Measurements from ENCODE around the gene PITPNB.

PITPNB gene

DNA sequence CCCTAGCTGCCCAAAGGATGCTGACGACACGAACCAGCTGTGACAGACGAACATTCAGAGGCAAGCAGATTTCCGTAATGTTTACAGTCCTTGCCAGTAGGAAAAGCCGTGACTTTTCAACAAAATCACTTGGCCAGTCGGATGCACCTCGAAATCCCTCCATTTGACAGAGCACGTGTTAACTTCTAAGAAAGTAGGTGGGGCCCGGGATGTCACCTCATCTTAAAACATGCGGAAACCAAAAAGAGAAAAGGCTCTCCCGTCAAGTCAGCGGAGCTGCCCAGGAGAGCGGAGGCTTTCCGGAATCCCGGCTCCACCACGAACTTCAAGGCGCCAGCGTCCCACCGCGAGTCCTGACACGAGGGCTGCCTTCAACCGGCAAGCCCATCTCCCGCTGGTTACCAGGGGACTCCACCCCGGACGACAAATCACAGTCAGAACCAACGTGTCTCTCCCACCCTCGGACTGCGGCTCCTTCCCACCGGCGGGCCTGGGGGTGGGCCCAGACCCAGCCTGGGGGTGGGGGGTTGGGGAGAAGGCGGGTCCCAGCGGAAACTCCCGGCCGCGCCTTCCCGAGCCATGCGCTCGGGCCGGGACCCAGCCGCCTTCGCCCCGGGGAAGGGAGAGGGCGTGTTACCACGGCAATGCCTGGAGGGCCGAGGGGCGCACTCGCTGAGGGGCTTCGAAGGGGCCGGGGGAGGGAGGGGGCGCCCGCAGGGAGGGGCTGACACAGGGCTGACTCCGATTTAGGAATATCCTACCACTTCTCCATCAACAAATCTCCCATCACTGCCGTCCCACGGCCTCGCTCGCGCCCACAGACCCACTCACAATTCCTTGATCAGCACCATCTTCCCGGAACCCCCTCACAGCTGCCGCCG is 475 bp downstream of the PITPNB start:
- Histone ChIP-seq H3K9me3 (ENCODE audit: insufficient read depth, low read depth, low read length) (no peaks in the 10 kb centered on the region), H3K27ac (ENCODE audit: low read length) (no peak overlapping the region), H3K27me3 (ENCODE audit: insufficient read depth, low read length) (no peaks in the 10 kb centered on the region), H3K36me3 (ENCODE audit: insufficient read depth, low read depth, low read length) (peaks cover 29% of the 10 kb centered on the region), H3K4me3 (ENCODE audit: low read length) (peak overlapping the region; percentile 98), H3K9ac (ENCODE audit: low read depth, low read length) (peak overlapping the region; percentile 85; the same call in 1 of the 2 replicates), H3K4me1 (ENCODE audit: insufficient read depth, low read length) (peaks cover 24% of the 10 kb centered on the region)

GRCh38 chr22:27915986-27916385 is 3.1 kb downstream of the PITPNB start:
- H3K4me1 ChIP-seq (ENCODE audit: insufficient read depth, low read length): peaks cover 26% of the 10 kb centered on the region
- no peaks in the 10 kb centered on the region for H3K9me3 ChIP-seq (ENCODE audit: insufficient read depth, low read depth, low read length)
- H3K27ac ChIP-seq (ENCODE audit: low read length): no peak overlapping the region
- H3K27me3 ChIP-seq (ENCODE audit: insufficient read depth, low read length): no peaks in the 10 kb centered on the region
- H3K4me3 ChIP-seq (ENCODE audit: low read length): 0 out of 2 replicates have a peak overlapping the region, but pooled peaks have one; percentile 20
- H3K36me3 ChIP-seq (ENCODE audit: insufficient read depth, low read depth, low read length): peaks cover 30% of the 10 kb centered on the region
- no peak overlapping the region for H3K9ac ChIP-seq (ENCODE audit: low read depth, low read length)

DNA sequence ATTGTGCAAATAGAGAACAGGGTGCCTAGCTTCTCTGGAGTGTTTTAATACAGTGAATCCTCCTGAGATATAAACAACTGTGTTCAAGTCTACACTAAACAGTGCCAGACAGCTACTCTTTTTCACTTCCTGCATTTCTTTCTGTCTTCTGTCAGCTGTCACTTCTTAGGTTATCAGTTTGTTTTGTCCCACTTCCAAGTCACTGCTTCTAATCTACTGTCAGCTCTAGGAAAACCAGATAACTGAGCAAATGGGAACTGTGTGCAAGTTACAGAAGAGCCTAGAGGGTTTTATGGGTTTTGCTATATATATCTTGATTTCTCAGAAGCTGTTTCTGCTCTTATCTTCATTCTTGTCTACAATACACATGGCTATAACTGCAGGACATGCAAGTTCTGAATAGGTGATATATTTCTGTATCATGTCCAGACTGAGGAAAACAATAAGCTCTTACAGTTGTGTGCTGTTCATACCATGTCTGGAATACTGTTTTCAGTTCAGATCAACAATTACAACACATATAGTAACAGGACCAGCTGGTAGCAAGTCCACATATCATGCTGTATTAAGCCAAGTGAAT is 5.8 kb downstream of the PITPNB start:
- Histone ChIP-seq H3K4me3 (ENCODE audit: low read length) (no peak overlapping the region), H3K27ac (ENCODE audit: low read length) (no peak overlapping the region), H3K4me1 (ENCODE audit: insufficient read depth, low read length) (peaks cover 19% of the 10 kb centered on the region), H3K9ac (ENCODE audit: low read depth, low read length) (no peak overlapping the region), H3K27me3 (ENCODE audit: insufficient read depth, low read length) (no peaks in the 10 kb centered on the region), H3K36me3 (ENCODE audit: insufficient read depth, low read depth, low read length) (peaks cover 57% of the 10 kb centered on the region), H3K9me3 (ENCODE audit: insufficient read depth, low read depth, low read length) (no peaks in the 10 kb centered on the region)

GRCh38 chr22:27912101-27912500 is 7.0 kb downstream of the PITPNB start:
- Histone ChIP-seq H3K9me3 (ENCODE audit: insufficient read depth, low read depth, low read length) (no peaks in the 10 kb centered on the region), H3K27ac (ENCODE audit: low read length) (no peak overlapping the region), H3K4me3 (ENCODE audit: low read length) (no peak overlapping the region), H3K36me3 (ENCODE audit: insufficient read depth, low read depth, low read length) (peaks cover 69% of the 10 kb centered on the region), H3K4me1 (ENCODE audit: insufficient read depth, low read length) (peaks cover 11% of the 10 kb centered on the region), H3K9ac (ENCODE audit: low read depth, low read length) (no peak overlapping the region), H3K27me3 (ENCODE audit: insufficient read depth, low read length) (no peaks in the 10 kb centered on the region)

- Histone ChIP-seq H3K9me3 (ENCODE audit: insufficient read depth, low read depth, low read length) (no peaks in the 10 kb centered on the region), H3K9ac (ENCODE audit: low read depth, low read length) (no peak overlapping the region), H3K27ac (ENCODE audit: low read length) (no peak overlapping the region), H3K4me3 (ENCODE audit: low read length) (no peak overlapping the region), H3K4me1 (ENCODE audit: insufficient read depth, low read length) (peaks cover 11% of the 10 kb centered on the region; the same call in 1 of the 2 replicates), H3K27me3 (ENCODE audit: insufficient read depth, low read length) (no peaks in the 10 kb centered on the region), H3K36me3 (ENCODE audit: insufficient read depth, low read depth, low read length) (peaks cover 76% of the 10 kb centered on the region)
Measured at GRCh38 chr22:27911330-27911729, 7.7 kb downstream of the PITPNB start.

DNA sequence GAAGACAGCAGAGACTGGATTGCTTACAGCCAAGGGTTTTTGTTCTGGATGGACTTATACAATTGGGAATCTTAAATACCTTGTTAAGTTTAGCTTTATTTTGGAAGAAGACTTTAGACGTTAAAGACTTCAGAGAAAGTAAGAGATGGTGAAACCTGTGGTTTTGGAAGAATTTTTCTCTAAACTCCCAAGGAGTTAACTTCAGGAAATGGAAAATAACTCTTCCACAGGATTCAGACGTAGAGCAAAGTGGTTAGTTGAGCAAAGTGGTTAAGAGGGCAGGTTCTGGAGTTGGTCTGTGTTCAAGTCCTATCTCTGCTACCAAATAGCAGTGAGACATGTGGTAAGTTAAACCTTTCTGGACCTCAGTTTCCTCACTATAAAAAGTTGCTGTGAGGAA is 12.8 kb downstream of the PITPNB start:
- Histone ChIP-seq H3K9ac (ENCODE audit: low read depth, low read length) (no peak overlapping the region), H3K9me3 (ENCODE audit: insufficient read depth, low read depth, low read length) (no peaks in the 10 kb centered on the region), H3K4me3 (ENCODE audit: low read length) (no peak overlapping the region), H3K36me3 (ENCODE audit: insufficient read depth, low read depth, low read length) (peaks cover 90% of the 10 kb centered on the region), H3K27ac (ENCODE audit: low read length) (no peak overlapping the region), H3K4me1 (ENCODE audit: insufficient read depth, low read length) (no peaks in the 10 kb centered on the region), H3K27me3 (ENCODE audit: insufficient read depth, low read length) (no peaks in the 10 kb centered on the region)

GRCh38 chr22:27905653-27906052 is 13.4 kb downstream of the PITPNB start:
- Histone ChIP-seq H3K36me3 (ENCODE audit: insufficient read depth, low read depth, low read length) (peaks cover 90% of the 10 kb centered on the region), H3K9ac (ENCODE audit: low read depth, low read length) (no peak overlapping the region), H3K27me3 (ENCODE audit: insufficient read depth, low read length) (no peaks in the 10 kb centered on the region), H3K27ac (ENCODE audit: low read length) (no peak overlapping the region), H3K4me3 (ENCODE audit: low read length) (no peak overlapping the region), H3K9me3 (ENCODE audit: insufficient read depth, low read depth, low read length) (no peaks in the 10 kb centered on the region), H3K4me1 (ENCODE audit: insufficient read depth, low read length) (no peaks in the 10 kb centered on the region)

DNA sequence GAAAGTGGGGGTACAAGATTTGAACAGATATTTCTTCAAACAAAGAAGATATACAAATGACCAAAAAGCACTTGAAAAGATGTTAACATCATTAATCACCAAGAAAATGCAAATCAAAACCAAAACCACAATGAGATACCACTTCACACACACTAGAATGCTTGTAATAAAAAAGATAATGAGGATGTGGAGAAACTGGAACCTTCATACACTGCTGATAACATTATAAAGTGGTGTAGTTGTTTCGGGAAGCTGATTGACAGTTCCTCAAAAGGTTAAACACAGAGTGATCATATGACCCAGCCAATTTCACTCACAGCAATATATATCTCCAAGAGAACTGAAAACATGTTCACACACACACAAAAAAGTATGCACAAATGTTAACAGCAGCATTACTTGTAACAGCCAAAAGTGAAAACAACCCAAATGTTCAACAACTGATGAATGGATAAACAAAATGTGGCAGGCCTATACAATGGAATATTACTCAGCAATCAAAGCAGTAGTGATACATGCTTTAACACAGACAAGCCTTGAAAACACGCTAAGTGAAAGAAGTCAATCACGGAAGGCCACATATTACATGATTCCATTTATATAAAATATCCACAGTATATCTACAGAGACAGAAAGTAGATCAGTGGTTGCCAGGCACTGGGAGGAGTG is 15.1 kb downstream of the PITPNB start:
- Histone ChIP-seq H3K36me3 (ENCODE audit: insufficient read depth, low read depth, low read length) (peaks cover 79% of the 10 kb centered on the region), H3K27ac (ENCODE audit: low read length) (no peak overlapping the region), H3K9me3 (ENCODE audit: insufficient read depth, low read depth, low read length) (no peaks in the 10 kb centered on the region), H3K4me1 (ENCODE audit: insufficient read depth, low read length) (no peaks in the 10 kb centered on the region), H3K4me3 (ENCODE audit: low read length) (no peak overlapping the region), H3K27me3 (ENCODE audit: insufficient read depth, low read length) (no peaks in the 10 kb centered on the region), H3K9ac (ENCODE audit: low read depth, low read length) (no peak overlapping the region)

DNA sequence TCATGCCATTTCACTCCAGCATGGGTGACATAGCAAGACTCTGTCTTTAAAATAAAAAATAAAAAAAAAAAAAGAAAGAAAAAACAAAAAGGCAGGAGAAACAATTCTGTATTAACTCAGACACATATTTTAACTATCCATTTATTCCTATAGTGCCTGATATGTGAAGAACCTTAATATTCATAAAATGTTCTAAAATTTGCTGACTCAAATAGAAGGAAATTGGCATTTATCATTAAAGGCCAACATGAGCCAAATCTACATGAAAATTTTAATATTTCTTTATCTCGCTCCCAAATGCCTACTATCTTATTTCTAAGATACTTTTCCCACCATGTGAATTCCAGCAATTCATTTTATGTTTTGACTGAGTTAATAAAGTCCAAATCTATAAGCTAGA is 18.9 kb downstream of the PITPNB start:
- H3K9me3 ChIP-seq (ENCODE audit: insufficient read depth, low read depth, low read length): no peaks in the 10 kb centered on the region
- no peaks in the 10 kb centered on the region for H3K4me1 ChIP-seq (ENCODE audit: insufficient read depth, low read length)
- H3K27me3 ChIP-seq (ENCODE audit: insufficient read depth, low read length): no peaks in the 10 kb centered on the region
- peaks cover 74% of the 10 kb centered on the region for H3K36me3 ChIP-seq (ENCODE audit: insufficient read depth, low read depth, low read length)
- no peak overlapping the region for H3K4me3 ChIP-seq (ENCODE audit: low read length)
- H3K9ac ChIP-seq (ENCODE audit: low read depth, low read length): no peak overlapping the region
- no peak overlapping the region for H3K27ac ChIP-seq (ENCODE audit: low read length)

DNA sequence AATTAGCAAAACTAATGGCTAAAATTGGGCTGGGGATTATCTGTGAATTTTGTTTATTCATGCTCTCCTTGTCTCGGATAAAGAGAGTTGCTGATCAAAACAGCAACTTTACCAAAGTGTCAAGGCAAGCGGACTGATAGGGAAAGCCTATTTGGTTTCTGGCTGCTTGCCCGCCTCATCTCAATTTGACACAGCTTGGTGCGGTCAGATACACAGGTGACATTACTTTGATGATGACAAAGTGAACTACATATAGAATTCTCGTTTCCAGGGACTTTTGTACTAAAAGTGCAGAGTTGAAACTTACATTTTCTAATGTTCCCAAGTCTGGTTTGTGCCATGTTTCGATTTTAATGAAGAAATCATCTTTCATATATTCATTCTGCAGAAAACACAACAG is 22.8 kb downstream of the PITPNB start:
- H3K4me1 ChIP-seq (ENCODE audit: insufficient read depth, low read length): no peaks in the 10 kb centered on the region
- no peaks in the 10 kb centered on the region for H3K27me3 ChIP-seq (ENCODE audit: insufficient read depth, low read length)
- H3K9me3 ChIP-seq (ENCODE audit: insufficient read depth, low read depth, low read length): no peaks in the 10 kb centered on the region; the same call in 1 of the 2 replicates
- H3K4me3 ChIP-seq (ENCODE audit: low read length): no peak overlapping the region
- peaks cover 81% of the 10 kb centered on the region for H3K36me3 ChIP-seq (ENCODE audit: insufficient read depth, low read depth, low read length)
- no peak overlapping the region for H3K27ac ChIP-seq (ENCODE audit: low read length)
- H3K9ac ChIP-seq (ENCODE audit: low read depth, low read length): no peak overlapping the region

DNA sequence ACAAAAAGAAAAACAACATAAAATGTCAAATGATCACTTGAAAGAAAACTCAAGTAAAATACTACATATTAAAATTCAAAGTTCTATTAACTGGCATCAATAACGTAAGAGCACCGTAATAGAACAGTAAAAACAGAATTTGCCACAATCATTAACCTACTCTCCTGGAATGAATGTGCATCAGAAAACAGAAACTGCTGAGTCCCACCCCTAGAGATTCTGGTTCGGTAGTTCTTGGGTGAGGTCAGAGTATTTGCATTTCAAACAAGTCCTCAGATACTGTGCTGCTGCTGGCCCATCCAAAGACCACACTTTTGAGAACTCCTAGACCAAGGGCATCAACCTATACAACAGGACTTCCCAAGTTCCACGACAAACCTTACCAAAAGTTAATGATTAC is 23.5 kb downstream of the PITPNB start:
- Histone ChIP-seq H3K9ac (ENCODE audit: low read depth, low read length) (no peak overlapping the region), H3K27me3 (ENCODE audit: insufficient read depth, low read length) (no peaks in the 10 kb centered on the region), H3K36me3 (ENCODE audit: insufficient read depth, low read depth, low read length) (peaks cover 80% of the 10 kb centered on the region), H3K4me3 (ENCODE audit: low read length) (no peak overlapping the region), H3K4me1 (ENCODE audit: insufficient read depth, low read length) (no peaks in the 10 kb centered on the region), H3K27ac (ENCODE audit: low read length) (no peak overlapping the region), H3K9me3 (ENCODE audit: insufficient read depth, low read depth, low read length) (no peaks in the 10 kb centered on the region; the same call in 1 of the 2 replicates)

Data from iPS-20b (cell line).